ENCODE measurements around the gene MPDZ. TPM values are rescaled to one million over a fixed set of nuclear protein-coding genes. Genes with fewer than 3 reads are reported as not detected.

Gene MPDZ
- total RNA-seq, 1 experiment from 2014 or later: 16.6 TPM

DNA sequence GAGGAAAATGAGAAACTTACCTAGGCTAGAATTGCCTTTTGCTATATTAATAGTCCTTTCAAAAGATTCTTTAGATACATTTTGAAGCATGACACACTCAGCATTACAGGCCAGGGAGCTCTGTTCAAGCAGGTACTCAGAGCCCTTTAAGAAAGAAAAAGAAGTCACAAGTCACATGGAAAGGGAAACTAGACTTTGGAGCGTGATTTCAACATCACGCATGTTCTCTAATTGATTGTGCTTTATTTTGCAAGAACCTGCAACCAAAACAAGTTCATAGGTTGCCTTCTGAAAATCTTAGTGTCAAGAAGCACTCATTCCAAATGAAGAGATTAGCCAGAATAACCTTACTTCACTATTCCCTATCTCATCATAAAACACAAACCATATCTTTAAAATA lies 103.8 kb downstream of the MPDZ start:
- intact Hi-C loops (cut with micrococcal nuclease; ENCODE audit: unreplicated experiment): no loop called here
- in situ Hi-C loops (cut with HindIII; ENCODE audit: low pct_unique_long_range_greater_than_20kb, low sequenced_read_pairs): no loop called here
- Histone ChIP-seq H3K36me3 (ENCODE audit: control insufficient read depth, insufficient read depth, low read length) (no peaks in the 10 kb centered on the region; the same call in 1 of the 2 replicates), H3K4me1 (ENCODE audit: control insufficient read depth, insufficient read depth, low read length) (no peaks in the 10 kb centered on the region), H3K27ac (ENCODE audit: low read length) (no peak overlapping the region), H3K9me3 (ENCODE audit: control insufficient read depth, insufficient read depth, low read depth, low read length) (no peaks in the 10 kb centered on the region), H3K27me3 (ENCODE audit: control insufficient read depth, insufficient read depth, low read length) (no peaks in the 10 kb centered on the region), H3K4me3 (ENCODE audit: low read depth in 2 of 2, low read length in 2 of 2) (no peak overlapping the region)
- POLR2A ChIA-PET: no interaction called here
- DNase-seq (ENCODE audit: low read depth, low spot score) (no peak), ATAC-seq (no peak)
- BruUV-seq (replicated peaks): no TSS peak
- CTCF ChIA-PET: no interaction called here
- TF ChIP-seq, protein P1, sequence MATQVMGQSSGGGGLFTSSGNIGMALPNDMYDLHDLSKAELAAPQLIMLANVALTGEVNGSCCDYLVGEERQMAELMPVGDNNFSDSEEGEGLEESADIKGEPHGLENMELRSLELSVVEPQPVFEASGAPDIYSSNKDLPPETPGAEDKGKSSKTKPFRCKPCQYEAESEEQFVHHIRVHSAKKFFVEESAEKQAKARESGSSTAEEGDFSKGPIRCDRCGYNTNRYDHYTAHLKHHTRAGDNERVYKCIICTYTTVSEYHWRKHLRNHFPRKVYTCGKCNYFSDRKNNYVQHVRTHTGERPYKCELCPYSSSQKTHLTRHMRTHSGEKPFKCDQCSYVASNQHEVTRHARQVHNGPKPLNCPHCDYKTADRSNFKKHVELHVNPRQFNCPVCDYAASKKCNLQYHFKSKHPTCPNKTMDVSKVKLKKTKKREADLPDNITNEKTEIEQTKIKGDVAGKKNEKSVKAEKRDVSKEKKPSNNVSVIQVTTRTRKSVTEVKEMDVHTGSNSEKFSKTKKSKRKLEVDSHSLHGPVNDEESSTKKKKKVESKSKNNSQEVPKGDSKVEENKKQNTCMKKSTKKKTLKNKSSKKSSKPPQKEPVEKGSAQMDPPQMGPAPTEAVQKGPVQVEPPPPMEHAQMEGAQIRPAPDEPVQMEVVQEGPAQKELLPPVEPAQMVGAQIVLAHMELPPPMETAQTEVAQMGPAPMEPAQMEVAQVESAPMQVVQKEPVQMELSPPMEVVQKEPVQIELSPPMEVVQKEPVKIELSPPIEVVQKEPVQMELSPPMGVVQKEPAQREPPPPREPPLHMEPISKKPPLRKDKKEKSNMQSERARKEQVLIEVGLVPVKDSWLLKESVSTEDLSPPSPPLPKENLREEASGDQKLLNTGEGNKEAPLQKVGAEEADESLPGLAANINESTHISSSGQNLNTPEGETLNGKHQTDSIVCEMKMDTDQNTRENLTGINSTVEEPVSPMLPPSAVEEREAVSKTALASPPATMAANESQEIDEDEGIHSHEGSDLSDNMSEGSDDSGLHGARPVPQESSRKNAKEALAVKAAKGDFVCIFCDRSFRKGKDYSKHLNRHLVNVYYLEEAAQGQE (IDR thresholded peaks at IDR 0.05; ENCODE audit: insufficient read depth in 1 of 2, low read depth in 2 of 2, low read length in 1 of 2): no peak
- TF ChIP-seq POLR2AphosphoS5 (IDR thresholded peaks at IDR 0.05; ENCODE audit: low read depth, low read length): no peak
- TF ChIP-seq, protein P2, sequence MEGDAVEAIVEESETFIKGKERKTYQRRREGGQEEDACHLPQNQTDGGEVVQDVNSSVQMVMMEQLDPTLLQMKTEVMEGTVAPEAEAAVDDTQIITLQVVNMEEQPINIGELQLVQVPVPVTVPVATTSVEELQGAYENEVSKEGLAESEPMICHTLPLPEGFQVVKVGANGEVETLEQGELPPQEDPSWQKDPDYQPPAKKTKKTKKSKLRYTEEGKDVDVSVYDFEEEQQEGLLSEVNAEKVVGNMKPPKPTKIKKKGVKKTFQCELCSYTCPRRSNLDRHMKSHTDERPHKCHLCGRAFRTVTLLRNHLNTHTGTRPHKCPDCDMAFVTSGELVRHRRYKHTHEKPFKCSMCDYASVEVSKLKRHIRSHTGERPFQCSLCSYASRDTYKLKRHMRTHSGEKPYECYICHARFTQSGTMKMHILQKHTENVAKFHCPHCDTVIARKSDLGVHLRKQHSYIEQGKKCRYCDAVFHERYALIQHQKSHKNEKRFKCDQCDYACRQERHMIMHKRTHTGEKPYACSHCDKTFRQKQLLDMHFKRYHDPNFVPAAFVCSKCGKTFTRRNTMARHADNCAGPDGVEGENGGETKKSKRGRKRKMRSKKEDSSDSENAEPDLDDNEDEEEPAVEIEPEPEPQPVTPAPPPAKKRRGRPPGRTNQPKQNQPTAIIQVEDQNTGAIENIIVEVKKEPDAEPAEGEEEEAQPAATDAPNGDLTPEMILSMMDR (IDR thresholded peaks at IDR 0.05): no peak
- no peak for TF ChIP-seq SIN3A (IDR thresholded peaks at IDR 0.05; ENCODE audit: borderline replicate concordance, insufficient read depth, low read depth, low read length)
- no peak for TF ChIP-seq TCF7L2 (IDR thresholded peaks at IDR 0.05; ENCODE audit: low read depth, low read length)

DNA sequence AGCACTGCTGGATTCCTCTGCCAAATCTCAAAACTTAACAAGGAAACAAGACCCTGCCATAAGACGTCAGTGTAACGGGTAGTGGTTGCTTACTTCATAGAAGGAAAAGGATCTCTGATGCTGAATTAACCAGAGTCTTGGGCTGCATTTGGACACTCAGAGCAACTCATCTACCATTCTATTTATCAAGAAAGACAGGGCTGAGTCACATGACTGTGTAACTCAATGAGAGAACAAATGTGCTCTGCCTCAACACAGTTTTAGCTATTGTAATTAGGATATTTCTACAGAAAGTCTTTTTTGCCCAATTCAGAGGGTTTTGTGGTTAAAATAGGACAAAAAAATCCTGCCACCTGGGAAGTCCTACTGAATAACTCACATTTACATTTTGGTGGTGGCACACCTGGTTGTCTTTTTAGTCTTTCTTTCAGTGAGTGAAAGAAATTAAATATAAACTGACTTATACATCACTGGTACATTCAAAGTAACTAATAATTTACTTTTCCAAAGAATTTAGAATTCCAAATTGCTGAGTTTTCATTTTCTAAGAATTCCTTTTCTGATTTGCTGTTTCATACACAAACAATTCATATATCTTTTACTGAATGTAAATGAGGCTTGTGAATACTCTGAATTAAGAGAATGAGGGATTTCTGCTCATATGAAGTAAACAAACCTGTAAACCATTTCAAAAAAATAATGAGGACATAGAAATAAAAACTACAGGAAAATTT lies 104.4 kb downstream of the MPDZ start:
- no peak for DNase-seq (ENCODE audit: low read depth, low spot score)
- no TSS peak for BruUV-seq (replicated peaks)
- ATAC-seq: no peak
- H3K4me3 ChIP-seq (ENCODE audit: low read depth in 2 of 2, low read length in 2 of 2): no peak overlapping the region
- intact Hi-C loops (cut with micrococcal nuclease; ENCODE audit: unreplicated experiment): no loop called here
- no peaks in the 10 kb centered on the region; the same call in 1 of the 2 replicates for H3K36me3 ChIP-seq (ENCODE audit: control insufficient read depth, insufficient read depth, low read length)
- H3K27ac ChIP-seq (ENCODE audit: low read length): no peak overlapping the region
- in situ Hi-C loops (cut with HindIII; ENCODE audit: low pct_unique_long_range_greater_than_20kb, low sequenced_read_pairs): no loop called here
- no peaks in the 10 kb centered on the region for H3K4me1 ChIP-seq (ENCODE audit: control insufficient read depth, insufficient read depth, low read length)
- no peaks in the 10 kb centered on the region for H3K27me3 ChIP-seq (ENCODE audit: control insufficient read depth, insufficient read depth, low read length)
- TF ChIP-seq TCF7L2 (IDR thresholded peaks at IDR 0.05; ENCODE audit: low read depth, low read length): no peak
- TF ChIP-seq POLR2AphosphoS5 (IDR thresholded peaks at IDR 0.05; ENCODE audit: low read depth, low read length): no peak
- TF ChIP-seq, protein P1 (IDR thresholded peaks at IDR 0.05; ENCODE audit: insufficient read depth in 1 of 2, low read depth in 2 of 2, low read length in 1 of 2): no peak
- TF ChIP-seq, protein P2 (IDR thresholded peaks at IDR 0.05): no peak
- TF ChIP-seq SIN3A (IDR thresholded peaks at IDR 0.05; ENCODE audit: borderline replicate concordance, insufficient read depth, low read depth, low read length): no peak
- CTCF ChIA-PET: no interaction called here
- no peaks in the 10 kb centered on the region for H3K9me3 ChIP-seq (ENCODE audit: control insufficient read depth, insufficient read depth, low read depth, low read length)
- POLR2A ChIA-PET: no interaction called here
